AG08396 (cell line): ENCODE results near the gene SLC52A3.
A peak's percentile ranks its signal among the peaks of the same experiment; 100 is the strongest.

Source experiments
- DNase-seq: peaks from one replicate; pipeline ENCODE4 v3.0.0; 2012; ENCODE audit warnings: low spot score, mixed read lengths

The SLC52A3 gene

GRCh38 chr20:766906-767305 is 1.4 kb downstream of the SLC52A3 start:
- DNase-seq: no peak

GRCh38 chr20:764255-764654 is 4.0 kb downstream of the SLC52A3 start:
- no peak for DNase-seq

- no peak for DNase-seq
These were observed 6.6 kb downstream of the SLC52A3 start for GRCh38 chr20:761418-762381.

- peak; percentile 58 for DNase-seq
These were observed 7.4 kb downstream of the SLC52A3 start for GRCh38 chr20:760751-761417.

- no peak for DNase-seq
These were observed 10.8 kb downstream of the SLC52A3 start for GRCh38 chr20:757506-757905.

- no peak for DNase-seq
These were observed 12.4 kb downstream of the SLC52A3 start for GRCh38 chr20:755941-756340.

- no peak for DNase-seq
These were observed 13.4 kb downstream of the SLC52A3 start for GRCh38 chr20:754904-755303.

- DNase-seq: no peak
These were observed 14.2 kb downstream of the SLC52A3 start for GRCh38 chr20:753897-754635.

GRCh38 chr20:753136-753535 is 15.2 kb downstream of the SLC52A3 start:
- DNase-seq: no peak

- DNase-seq: no peak
These were observed 16.0 kb downstream of the SLC52A3 start for GRCh38 chr20:752291-752690.

GRCh38 chr20:751761-752160 is 16.5 kb downstream of the SLC52A3 start:
- DNase-seq: no peak

GRCh38 chr20:750801-751200 is 17.5 kb downstream of the SLC52A3 start:
- DNase-seq: no peak

- DNase-seq: no peak
These were observed 22.5 kb downstream of the SLC52A3 start for GRCh38 chr20:745683-746301.

- DNase-seq: no peak
These were observed 26.1 kb downstream of the SLC52A3 start for GRCh38 chr20:742156-742555.

GRCh38 chr20:741620-742019 is 26.7 kb downstream of the SLC52A3 start:
- DNase-seq: no peak

GRCh38 chr20:740162-740561 is 28.1 kb downstream of the SLC52A3 start:
- DNase-seq: no peak

GRCh38 chr20:739736-740135 is 28.6 kb downstream of the SLC52A3 start:
- DNase-seq: no peak

- DNase-seq: no peak
These were observed 34.4 kb downstream of the SLC52A3 start for GRCh38 chr20:733861-734260.

- no peak for DNase-seq
These were observed 35.6 kb downstream of the SLC52A3 start for GRCh38 chr20:732727-733126.

GRCh38 chr20:731891-732560 is 36.3 kb downstream of the SLC52A3 start:
- no peak for DNase-seq

GRCh38 chr20:730005-730404 is 38.3 kb downstream of the SLC52A3 start:
- no peak for DNase-seq
